ENCODE results near the gene MTNR1B.
A peak's percentile ranks its signal among the peaks of the same experiment; 100 is the strongest.

MTNR1B gene

DNA sequence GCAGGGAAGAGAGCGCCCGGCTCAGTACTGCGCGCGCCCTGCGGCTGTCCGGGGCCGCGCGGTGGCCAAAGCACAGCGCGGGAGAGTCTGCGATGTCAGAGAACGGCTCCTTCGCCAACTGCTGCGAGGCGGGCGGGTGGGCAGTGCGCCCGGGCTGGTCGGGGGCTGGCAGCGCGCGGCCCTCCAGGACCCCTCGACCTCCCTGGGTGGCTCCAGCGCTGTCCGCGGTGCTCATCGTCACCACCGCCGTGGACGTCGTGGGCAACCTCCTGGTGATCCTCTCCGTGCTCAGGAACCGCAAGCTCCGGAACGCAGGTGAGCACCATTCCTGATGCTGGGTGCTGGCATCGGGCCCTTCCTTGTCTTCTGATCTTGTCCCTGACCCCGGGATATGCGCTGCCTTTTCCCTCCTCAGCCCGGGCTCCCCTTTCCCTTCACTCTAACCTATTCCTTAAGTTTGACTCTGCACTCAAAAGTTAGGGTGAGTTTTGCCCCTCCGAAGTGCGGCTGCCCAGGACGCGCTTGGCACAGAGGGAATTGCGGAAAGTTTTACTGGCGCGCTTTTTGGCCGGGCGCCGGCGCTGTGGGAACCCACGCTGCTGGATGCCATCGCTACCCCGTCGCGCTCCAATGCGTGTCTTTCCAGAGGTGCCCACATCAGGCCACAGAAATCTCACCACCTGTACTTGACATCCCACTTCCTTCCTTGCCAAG, at the start of gene MTNR1B:
Gene MTNR1B (plus strand): TSS at position 18 of the 714 bp plus-strand sequence. CDS start 75 bp downstream, at position 93.
- DNase-seq (ENCODE audit: low spot score): no peak

DNA sequence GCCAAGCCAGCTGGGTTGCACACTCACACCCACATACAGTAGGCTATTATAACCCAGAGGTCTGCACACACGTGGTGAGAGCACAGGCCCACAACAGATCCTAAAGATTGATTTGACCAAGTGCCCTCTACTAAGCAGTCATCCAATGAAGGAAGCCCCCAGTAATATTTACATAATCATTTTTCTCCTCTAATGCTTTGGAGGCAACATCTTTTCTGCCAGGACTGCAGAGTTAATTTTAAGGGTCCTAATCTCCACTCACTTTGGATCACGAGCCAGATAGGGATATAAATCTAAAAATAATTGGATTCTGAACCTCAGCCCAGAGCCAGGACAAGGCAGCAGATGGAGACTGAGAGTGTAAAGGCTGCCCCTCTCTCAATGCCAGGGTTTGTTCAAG, 49.1 kb upstream of the MTNR1B start:
- no peak for DNase-seq (ENCODE audit: low spot score)

DNA sequence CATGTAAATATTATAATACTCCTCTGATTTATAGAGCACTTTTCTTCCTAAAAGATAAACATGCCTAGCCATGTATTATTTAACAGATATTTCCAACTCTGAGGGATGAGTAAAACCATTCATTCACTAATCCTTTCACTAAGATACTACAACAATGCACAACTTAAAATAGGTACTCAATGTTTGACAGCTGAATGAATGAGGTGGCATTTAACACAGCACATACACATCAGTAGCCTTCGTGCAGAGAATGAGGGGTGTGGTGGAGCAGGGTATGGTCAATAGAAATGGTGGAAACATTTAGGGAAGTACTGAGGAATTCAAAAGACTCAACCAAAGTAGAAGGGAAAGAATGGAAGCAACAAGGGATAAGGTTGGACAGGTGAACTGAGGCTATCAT, 46.7 kb upstream of the MTNR1B start:
- no peak for DNase-seq (ENCODE audit: low spot score)

DNA sequence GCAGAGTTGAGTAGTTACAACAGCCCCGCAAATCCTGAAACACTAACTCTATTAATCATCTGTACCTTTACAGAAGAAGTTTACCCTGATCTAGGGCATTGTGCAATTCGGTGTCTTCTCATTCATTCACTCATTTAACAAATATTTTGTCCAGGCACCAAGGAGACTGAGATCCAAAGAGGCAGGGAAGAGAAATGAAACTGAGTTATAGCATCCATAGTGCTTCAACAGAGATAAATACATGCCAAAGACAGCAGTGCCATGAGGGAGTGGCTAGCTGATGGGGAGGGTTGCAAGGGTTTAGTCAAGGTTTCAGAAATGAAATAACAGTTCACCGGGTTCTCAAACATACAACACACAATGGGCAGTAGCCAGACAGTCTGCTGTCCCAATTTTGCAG, 40.2 kb upstream of the MTNR1B start:
- DNase-seq (ENCODE audit: low spot score): no peak

DNA sequence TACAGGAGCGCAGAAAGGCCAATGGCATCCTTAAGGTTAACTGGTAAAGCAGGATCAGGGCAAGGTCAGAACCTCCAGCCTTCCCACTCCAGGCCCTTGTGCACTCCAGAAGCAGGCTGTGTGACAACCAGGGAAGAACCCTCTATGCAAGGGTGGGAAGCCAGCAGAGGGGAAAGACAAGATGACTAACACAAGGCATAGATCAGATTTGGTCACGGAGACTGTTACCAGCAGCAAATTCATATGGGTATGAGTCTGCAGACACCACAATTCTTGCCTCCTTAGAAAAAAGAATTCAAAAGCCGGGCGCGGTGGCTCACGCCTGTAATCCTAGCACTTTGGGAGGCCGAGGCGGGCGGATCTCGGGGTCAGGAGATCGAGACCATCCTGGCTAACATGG, 39.8 kb upstream of the MTNR1B start:
- DNase-seq (ENCODE audit: low spot score): no peak

DNA sequence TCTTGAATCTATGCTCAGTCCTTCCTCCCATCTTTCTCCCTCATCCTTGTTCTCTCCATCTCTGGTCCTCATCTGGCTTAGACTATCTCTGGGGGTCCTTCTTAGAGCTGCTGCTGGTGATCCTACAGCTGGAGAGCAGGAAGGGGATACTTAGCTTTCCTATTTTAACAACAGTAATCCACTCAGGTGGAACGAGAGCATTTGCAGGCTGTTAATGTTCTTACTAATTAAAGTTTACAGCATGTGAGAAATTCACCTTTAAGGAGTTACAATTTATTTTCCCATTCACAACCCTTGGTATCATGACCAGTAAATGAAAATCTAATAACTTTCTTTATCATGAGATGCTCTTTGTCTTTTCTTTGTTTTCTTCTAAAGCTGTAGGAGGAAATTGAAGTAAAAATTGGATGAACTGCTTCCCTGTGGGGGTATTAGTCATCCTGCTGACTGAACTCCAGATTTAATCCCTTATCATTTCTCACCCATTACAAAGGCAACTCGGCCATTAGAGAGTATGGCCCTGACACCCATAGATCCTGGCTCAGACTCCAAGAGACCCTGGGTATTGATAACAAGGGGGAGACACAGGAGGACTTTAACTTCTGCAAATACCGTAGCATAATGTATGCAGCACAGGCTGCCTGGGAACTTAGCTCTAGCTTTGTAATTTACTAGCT, 37.6 kb upstream of the MTNR1B start:
- DNase-seq (ENCODE audit: low spot score): no peak

DNA sequence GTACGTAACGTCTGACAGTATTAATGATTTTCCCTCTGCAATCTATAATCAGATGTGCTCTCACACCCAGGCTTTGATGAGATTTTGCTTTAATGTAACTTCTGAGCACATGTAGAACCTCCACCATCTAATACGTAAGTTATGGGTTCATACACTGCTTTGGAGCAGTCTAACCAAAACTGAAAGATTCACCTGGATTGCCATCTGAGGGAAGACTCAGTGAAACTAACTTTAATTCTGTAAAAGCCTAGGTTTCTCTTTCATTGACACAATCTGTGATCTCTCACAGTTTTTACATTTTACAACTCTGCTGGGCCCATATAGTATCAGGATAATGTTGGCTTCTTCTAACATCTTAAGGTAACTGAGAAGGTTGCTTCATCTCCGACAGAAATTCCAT, 30.1 kb upstream of the MTNR1B start:
- no peak for DNase-seq (ENCODE audit: low spot score)

DNA sequence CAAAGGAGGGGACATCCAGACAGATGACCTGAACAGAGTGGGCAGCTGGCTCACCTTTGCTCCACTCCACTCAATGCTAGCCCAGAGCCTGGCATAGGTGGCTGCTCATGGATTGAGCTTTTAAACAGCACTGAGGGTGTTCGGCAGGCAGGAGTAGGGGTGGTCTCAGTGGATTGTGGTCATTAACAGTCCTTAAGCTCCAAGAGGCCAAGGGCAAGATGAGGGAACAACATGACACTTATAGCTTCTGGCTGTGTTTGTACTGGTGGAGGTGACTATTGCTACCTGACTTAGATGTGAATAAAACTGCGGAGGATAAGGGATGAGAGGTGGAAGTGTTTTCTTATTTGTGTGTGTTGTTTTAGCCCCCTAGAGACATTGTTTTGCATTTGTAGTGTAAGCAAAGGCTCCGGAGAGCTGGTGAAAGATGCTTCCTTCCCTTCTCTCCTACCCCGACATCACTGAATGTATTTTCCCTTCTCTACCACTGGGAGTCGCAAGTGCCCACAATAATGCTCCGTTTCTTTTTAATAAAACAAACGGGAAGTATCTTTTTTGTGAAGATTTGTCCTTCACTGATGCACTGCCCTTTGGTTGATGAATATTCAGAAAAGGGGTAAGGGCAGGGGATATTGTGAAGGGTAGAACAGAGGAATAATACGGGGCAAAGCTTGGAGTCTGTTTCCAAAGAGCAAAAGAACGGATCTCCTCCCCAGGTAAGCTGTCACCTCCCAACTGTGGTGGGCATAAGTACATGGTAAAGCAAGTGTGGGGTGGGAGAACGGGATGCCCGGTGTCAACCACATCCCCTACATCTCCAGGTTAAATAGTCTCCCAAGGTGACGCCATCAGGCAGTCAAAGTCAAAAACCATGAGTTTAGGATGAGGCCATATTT, 27.5 kb upstream of the MTNR1B start:
- DNase-seq (ENCODE audit: low spot score): peak; percentile 31

DNA sequence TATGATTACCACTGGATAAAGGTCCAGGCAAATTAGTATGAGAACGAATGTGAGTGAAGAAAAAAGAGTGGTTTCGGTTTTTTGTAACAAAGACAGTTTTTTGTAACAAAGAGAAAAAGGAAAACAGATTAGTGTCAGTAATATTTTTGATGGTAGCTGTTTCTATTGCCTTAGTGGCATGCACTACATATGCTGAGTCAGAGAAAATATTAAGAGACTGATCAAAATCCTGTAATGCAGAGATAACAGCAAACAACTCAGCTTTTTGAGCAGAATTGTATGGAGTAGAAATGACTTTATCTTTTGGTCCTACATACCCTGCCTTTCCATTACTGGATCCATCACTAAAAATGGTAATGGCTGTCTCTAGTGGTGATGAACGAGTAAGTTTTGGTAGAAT, 22.7 kb upstream of the MTNR1B start:
- DNase-seq (ENCODE audit: low spot score): no peak

DNA sequence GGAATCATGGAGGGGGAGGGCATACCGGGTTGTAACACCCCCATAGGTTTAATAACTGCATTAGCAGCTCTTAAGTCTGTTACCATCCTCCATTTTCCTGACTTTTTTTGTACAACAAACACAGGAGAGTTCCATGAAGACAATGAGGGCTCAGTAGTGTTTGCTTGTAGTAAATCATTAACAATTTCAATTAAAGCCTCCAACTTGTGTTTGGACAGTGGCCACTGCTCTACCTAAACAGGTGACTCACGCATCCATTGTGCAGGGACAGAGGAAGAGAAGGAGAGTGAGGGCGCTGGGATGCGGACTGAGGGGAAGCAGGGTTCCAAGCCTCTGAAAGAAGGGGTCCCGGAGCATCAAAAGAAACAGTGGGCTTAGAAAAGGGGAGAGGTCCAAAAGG, 21.3 kb upstream of the MTNR1B start:
- DNase-seq (ENCODE audit: low spot score): no peak

DNA sequence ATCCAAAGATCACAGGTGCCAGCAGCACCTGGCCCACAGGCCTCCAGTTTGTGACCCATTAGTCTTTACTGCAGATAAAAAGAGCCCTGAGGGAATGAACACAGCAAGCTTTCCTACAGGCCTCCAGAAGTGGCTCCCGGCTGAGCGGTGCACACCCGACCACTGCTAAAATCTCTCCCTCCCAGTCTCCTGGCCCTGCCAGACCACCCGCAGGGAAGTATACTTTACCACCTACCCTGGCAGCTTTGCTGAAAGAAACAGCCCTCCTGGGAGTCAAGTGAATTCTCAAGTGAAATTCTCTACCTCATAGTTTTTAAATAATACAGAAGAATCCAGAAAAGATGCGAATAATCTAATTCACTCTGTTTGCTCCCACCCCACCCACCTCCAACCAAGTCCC, 15.4 kb upstream of the MTNR1B start:
- no peak for DNase-seq (ENCODE audit: low spot score)

DNA sequence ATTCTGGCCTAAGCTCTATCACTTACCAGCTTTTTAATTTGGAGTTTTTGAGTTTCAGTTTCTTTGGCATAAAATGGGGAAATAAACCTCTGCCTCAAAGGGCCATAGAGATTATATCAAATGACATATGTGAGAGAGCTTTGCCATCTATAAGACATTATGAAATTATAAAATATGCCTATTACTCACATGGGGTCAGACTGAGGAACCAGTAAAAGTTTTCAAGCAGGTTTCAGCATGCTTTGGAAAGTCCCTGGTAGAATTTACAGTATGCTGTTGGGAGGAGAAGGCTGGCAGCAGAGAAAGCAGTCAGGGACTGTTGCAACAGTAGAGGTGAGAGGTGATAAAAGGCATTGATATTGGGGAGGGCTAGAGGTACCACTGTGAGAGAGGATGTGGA, 13.6 kb upstream of the MTNR1B start:
- DNase-seq (ENCODE audit: low spot score): no peak

DNA sequence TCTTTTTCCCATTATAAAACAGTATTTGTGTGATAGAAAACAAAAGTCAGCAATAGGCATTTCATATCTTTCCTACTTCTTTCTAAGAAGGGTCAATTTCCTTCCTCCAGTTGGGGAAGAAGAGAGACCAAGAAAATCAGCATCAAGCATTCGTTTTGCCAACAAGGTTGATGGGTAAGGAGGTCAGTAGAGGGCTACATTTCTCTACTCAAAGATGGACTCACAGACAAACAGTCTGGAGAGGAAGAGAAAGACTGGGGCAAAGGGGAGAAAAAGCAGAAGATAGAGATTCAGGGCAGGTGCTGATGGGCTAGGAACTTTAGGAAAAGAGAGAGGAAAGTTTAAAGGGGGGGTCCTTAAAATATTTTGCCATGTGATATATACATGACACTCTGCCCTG, 8.6 kb upstream of the MTNR1B start:
- DNase-seq (ENCODE audit: low spot score): no peak

DNA sequence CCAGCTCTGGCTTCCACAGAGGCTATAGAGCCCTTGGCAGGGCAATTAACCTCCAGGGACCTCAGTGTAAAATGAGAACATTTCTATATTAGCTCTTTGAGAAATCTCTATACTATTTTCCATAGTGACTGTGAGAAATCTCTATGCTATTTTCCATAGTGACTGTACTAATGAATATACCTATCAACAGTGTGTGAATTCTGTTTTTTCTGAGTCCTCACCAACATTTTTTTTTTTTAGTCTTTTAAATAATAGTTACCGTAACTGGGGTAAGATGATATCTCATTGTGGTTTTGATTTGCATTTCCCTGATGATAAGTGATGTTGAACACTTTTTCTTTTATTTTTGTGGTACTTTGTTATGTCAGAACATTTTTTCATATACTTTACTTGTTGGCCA, 7.0 kb upstream of the MTNR1B start:
- DNase-seq (ENCODE audit: low spot score): no peak

DNA sequence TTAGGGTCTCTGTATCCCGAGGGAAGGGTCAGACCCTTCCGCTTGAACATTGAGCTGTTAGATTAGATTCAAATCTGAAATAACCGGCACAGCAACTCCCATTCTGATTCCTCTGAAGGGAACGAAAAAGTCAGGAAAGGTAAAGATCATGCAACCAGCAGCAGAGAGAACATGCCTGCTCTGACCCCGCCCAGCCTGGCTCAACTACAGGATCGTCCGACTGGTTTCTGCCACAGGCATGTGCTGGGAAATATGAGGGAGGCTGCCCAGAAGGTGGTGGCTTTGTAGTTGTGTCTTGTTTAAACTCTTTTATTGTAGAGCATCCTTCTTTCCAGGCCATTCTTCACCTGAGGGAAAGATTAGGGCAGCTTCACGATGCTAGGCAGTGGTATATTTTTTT, 5.0 kb upstream of the MTNR1B start:
- no peak for DNase-seq (ENCODE audit: low spot score)

DNA sequence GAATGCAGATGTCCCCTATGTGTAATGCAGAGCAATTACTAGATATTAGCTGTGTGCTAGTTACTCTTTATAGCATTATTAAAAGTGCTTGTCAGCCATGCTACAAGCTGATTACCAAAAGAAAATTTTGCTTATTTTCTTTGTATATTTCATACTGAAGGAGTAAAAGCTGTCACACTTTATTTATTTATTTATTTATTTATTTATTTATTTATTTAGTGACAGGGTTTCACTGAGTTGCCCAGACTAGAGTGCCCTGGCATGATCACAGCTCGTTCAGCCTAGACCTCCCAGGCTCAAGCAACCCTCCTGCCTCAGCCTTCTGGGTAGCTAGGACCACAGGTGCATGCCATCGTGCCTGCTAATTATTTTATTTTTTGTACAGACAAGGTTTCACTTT, 4.3 kb upstream of the MTNR1B start:
- DNase-seq (ENCODE audit: low spot score): no peak

DNA sequence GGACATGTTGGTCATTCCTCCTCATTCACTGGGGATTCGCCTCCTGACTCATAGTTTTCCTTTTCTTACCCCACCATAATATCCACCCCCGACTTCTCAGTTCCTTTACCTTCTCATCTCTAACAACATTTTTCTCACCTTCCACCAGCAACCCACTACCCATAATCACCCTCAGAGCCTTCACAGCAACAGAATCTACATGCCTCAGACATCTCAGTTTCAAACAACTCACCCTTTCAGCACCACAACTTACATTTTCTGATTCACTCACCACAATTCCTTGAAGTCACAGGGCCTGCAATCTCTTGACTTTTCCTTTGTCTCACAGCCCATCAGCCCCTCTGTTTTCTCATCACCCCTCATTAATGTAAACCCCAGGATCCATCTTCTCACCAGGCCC, 2.3 kb upstream of the MTNR1B start:
- no peak for DNase-seq (ENCODE audit: low spot score)

DNA sequence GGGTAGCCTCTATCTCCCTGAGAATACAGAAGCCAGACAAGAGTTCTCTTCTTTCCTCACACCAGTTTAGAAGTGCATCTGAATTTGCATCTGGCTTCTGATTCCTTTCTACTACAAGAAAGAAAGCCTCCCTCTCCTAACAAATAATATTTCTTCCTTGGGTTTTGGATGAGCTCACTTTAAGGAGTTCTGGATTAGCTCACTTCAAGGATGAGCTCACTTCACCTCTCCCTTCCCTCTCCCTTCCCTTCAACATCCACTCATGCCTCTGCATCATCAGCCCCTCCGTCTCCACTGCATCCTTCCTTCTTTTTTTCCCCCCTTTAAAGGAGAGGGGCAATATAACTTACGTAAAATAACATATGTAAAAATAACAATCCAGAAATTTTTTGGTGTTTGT, 1.6 kb upstream of the MTNR1B start:
- no peak for DNase-seq (ENCODE audit: low spot score)

DNA sequence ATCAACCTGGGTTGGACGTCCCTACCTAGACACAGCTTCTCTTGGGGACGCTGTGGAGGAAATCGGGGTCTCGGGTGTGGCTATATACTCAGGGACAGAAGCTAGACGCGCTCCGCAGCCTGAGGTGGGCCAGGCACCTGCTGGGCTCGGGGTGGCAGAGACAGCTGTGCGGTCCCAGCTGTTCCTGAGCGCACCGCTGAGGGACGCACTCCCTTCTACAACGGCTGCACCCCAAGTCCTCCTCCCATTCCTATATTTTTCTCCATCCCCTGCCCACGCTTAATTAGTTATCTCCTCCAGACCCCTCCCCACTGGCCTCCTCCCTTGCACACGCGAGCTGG, 188 bp upstream of the MTNR1B start:
- DNase-seq (ENCODE audit: low spot score): no peak

DNA sequence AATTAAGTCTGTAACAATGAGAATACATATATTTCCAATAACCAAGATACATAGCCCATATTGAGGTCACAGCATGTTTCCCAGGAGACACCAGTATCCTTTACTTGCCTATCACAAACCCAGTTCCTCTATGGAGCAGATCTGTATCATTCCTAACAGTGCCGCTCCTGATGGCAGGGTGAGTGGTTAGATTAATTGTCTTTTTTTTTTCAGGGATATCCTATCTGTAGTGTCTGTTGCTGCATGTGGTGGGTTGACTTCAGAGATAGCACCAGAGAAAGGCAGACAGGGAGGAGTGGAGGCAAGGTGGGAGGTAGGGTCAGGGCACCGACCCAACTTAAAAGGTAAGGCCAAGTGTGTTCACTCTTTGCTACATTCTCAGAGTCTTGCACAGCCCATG, 2.8 kb downstream of the MTNR1B start:
- DNase-seq (ENCODE audit: low spot score): no peak

DNA sequence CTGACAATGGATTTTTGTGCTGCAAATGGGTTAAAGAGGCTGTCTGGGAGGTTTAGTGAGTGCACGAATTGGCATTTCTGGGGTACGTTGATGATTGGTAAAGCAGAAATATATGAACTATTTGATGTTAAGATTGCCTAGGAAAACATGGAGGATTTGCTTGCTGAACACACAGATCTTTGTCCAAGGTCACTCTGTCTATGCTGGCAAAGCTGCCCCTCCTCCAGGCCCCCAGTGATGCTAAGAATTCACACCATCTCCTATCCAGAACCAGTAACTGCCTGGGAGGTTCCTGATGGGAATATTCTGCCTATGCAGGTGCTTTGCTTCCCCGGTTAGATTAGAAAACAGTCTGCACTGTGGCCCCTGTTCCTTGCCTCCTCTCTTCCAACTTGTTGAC, 5.8 kb downstream of the MTNR1B start:
- DNase-seq (ENCODE audit: low spot score): no peak

DNA sequence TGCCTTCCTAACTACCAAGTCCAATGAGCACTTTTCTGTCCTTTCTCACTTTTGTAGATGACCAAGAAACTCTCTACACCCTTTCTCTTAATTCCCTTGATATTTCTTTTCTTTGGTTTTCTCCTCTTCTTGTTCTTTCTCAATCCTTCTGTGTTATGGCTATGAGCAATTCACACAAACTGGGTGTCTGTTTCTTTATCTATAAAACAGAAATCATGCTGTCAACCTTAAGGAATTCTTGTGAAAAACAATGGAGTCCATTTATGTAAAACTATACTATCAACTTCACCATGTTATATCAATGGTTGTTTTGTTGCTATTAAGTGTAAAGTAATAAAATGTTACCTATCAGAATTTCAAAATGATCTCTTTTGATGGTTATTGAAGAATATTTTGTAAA, 7.2 kb downstream of the MTNR1B start:
- no peak for DNase-seq (ENCODE audit: low spot score)

DNA sequence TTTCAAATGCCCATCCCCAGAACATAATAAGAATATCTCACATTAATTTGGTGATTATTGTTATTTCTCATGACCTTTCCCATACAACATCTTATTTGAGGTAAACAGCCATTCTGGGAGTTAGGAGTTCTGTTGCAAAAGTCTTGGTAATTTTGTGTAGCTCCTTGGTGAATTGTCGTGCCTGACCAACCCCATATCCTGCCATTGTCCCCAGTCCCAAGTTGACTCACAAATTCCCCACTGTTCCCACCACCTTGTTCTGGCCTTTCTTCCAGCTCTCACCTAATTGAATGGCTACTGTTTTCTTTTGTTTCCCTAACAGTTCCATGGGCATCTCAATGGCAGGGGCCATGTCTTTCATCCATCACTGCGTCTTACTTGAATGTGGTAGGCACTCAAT, 8.0 kb downstream of the MTNR1B start:
- DNase-seq (ENCODE audit: low spot score): no peak

All from pons (tissue), 1 donor.